Panc1 (cell line): ENCODE results near the gene DNM1. TPM values are rescaled to one million over a fixed set of nuclear protein-coding genes. Genes with fewer than 3 reads are reported as not detected.

ENCODE experiments used
- ATAC-seq: fragments of 200-7000 bp; cut with Tn5 transposase; 2 replicates; pipeline ENCODE4 v1.9.1; 2020; ENCODE audit warnings: mild to moderate bottlenecking, moderate library complexity
- BruUV-seq: library from RNA; stranded (reverse); fragments of 400-500 nt; replicated peaks from 2 replicates; lab custom pipeline; 2021; lab: Mats Ljungman, UMichigan
- CTCF ChIA-PET: fragments of 300-600 bp; sonication (Branson Sonifier 250); formaldehyde crosslinking; loops from one replicate; lab custom pipeline; 2022; ENCODE audit warnings: antibody characterized with exemption; lab: Charles Lee
- POLR2A ChIA-PET: fragments of 300-600 bp; sonication (Branson Sonifier 250); formaldehyde crosslinking; loops from one replicate; lab custom pipeline; 2022; ENCODE audit warnings: antibody characterized with exemption; lab: Charles Lee
- DNase-seq: peaks from one replicate; pipeline ENCODE4 v3.0.0-alpha.2; 2010; ENCODE audit warnings: low read depth, low spot score
- H3K27ac ChIP-seq: 2 replicates; pipeline ENCODE4 v1.5.1; 2011; ENCODE audit warnings: mild to moderate bottlenecking, low read length, inconsistent platforms
- H3K27me3 ChIP-seq: fragments of 200-500 bp; sonication (Bioruptor generic); 2 replicates; pipeline ENCODE4 v1.6.0; 2014; ENCODE audit warnings: low read length, inconsistent platforms; ENCODE audit not compliant: control insufficient read depth, insufficient read depth
- H3K36me3 ChIP-seq: fragments of 200-500 bp; sonication (Bioruptor generic); 2 replicates; pipeline ENCODE4 v1.5.1; 2014; ENCODE audit warnings: inconsistent platforms, mild to moderate bottlenecking, low read length, moderate library complexity; ENCODE audit not compliant: control insufficient read depth, insufficient read depth
- H3K4me1 ChIP-seq: 2 replicates; pipeline ENCODE4 v1.5.1; 2011; ENCODE audit warnings: inconsistent platforms, mild to moderate bottlenecking, low read length, moderate library complexity; ENCODE audit not compliant: control insufficient read depth, insufficient read depth
- H3K4me3 ChIP-seq, 2 experiments: 2 replicates each; pipeline ENCODE4 v1.5.1; 2011 to 2012; ENCODE audit warnings: low read depth in 2 of 2, low read length in 2 of 2, mild to moderate bottlenecking in 2 of 2, inconsistent platforms in 1 of 2, moderate library complexity in 1 of 2
- H3K9me3 ChIP-seq: fragments of 200-500 bp; sonication (Bioruptor generic); 2 replicates; pipeline ENCODE4 v1.5.1; 2014; ENCODE audit warnings: low read depth, mild to moderate bottlenecking, inconsistent platforms, low read length, moderate library complexity; ENCODE audit not compliant: control insufficient read depth, insufficient read depth
- CTCF ChIP-seq: fragments of 450-650 bp; IDR thresholded peaks from 2 replicates; pipeline ENCODE4 v1.5.1; 2017; ENCODE audit warnings: mild to moderate bottlenecking
- POLR2AphosphoS5 ChIP-seq: IDR thresholded peaks from 2 replicates; pipeline ENCODE4 v1.6.1; 2012; ENCODE audit warnings: mild to moderate bottlenecking, low read depth, low read length, moderate library complexity
- REST ChIP-seq, 2 experiments: IDR thresholded peaks; 2 replicates each; pipeline ENCODE4 v1.6.1; 2011 to 2012; ENCODE audit warnings: low read depth in 2 of 2, control low read depth in 1 of 2, low read length in 1 of 2, mild to moderate bottlenecking in 1 of 2, moderate library complexity in 1 of 2; ENCODE audit not compliant: insufficient read depth in 1 of 2
- SIN3A ChIP-seq: IDR thresholded peaks from 2 replicates; pipeline ENCODE4 v1.6.1; 2012; ENCODE audit warnings: low read depth, mild to moderate bottlenecking, low read length, moderate library complexity, borderline replicate concordance; ENCODE audit not compliant: insufficient read depth
- TCF7L2 ChIP-seq: IDR thresholded peaks from 2 replicates; pipeline ENCODE4 v1.6.1; 2011; ENCODE audit warnings: mild to moderate bottlenecking, low read depth, low read length, inconsistent platforms
- in situ Hi-C: cut with HindIII; loops from 2 replicates; pipeline ENCODE4 v1.10.0; 2016; ENCODE audit warnings: low sequenced_read_pairs, low pct_unique_long_range_greater_than_20kb
- intact Hi-C: fragments of 100-400 bp; cut with micrococcal nuclease; formaldehyde crosslinking; loops from one replicate; pipeline ENCODE4 v1.10.0; 2022; ENCODE audit not compliant: unreplicated experiment
- total RNA-seq: library from RNA; stranded (reverse); gene quantifications from one replicate; pipeline ENCODE4 v1.2.1, GENCODE V29; 2021; ENCODE audit not compliant: unreplicated experiment

DNM1 gene
- total RNA-seq, 1 experiment from 2014 or later, result 18.7 TPM

GRCh38 chr9:128169492-128169891 lies 33.7 kb upstream of the DNM1 start:
- Histone ChIP-seq H3K27me3 (no peaks in the 10 kb centered on the region), H3K4me3 (no peak overlapping the region), H3K36me3 (no peaks in the 10 kb centered on the region), H3K4me1 (no peaks in the 10 kb centered on the region), H3K9me3 (no peaks in the 10 kb centered on the region), H3K27ac (no peak overlapping the region)
- in situ Hi-C loops, result no loop called here
- POLR2A ChIA-PET, result no interaction called here
- BruUV-seq, result no TSS peak
- ATAC-seq, result no peak
- CTCF ChIA-PET, result no interaction called here
- intact Hi-C loops, result no loop called here
- DNase-seq, result no peak
- no peak for TF ChIP-seq SIN3A
- no peak for TF ChIP-seq REST (IDR thresholded peaks at IDR 0.05; ENCODE audit: insufficient read depth in 1 of 2, low read depth in 2 of 2, low read length in 1 of 2)
- no peak for TF ChIP-seq POLR2AphosphoS5
- TF ChIP-seq CTCF, result no peak
- no peak for TF ChIP-seq TCF7L2

GRCh38 chr9:128169925-128170324 lies 33.3 kb upstream of the DNM1 start:
- in situ Hi-C loops, result no loop called here
- POLR2A ChIA-PET, result no interaction called here
- CTCF ChIA-PET, result no interaction called here

More at GRCh38 chr9:128169925-128170324, 33.3 kb upstream of the DNM1 start:
- intact Hi-C loops, result no loop called here
- Histone ChIP-seq H3K27me3 (no peaks in the 10 kb centered on the region), H3K27ac (no peak overlapping the region), H3K36me3 (no peaks in the 10 kb centered on the region), H3K4me3 (no peak overlapping the region), H3K4me1 (no peaks in the 10 kb centered on the region), H3K9me3 (no peaks in the 10 kb centered on the region)
- no peak for DNase-seq
- ATAC-seq, result no peak
- TF ChIP-seq REST (IDR thresholded peaks at IDR 0.05; ENCODE audit: insufficient read depth in 1 of 2, low read depth in 2 of 2, low read length in 1 of 2) (no peak), POLR2AphosphoS5 (no peak), SIN3A (no peak)
- BruUV-seq, result no TSS peak
